Activated T-helper 17 cell treated with anti-CD3 and anti-CD28 coated beads, Interleukin-2, amount 50 U/mL, for 72 hours (primary cell): Measurements from ENCODE around the gene MYOG. TPM values are rescaled to one million over a fixed set of nuclear protein-coding genes. Genes with fewer than 3 reads are reported as not detected.

Experiments used
- ATAC-seq: fragments of 150-1000 bp; cut with Tn5 transposase; replicated peaks from 2 replicates; pipeline ENCODE4 v1.10.0; 2021; ENCODE audit warnings: mild to moderate bottlenecking, moderate library complexity
- H3K27ac Mint-ChIP-seq: one replicate; pipeline ENCODE4 v1.8.0; 2022; ENCODE audit warnings: mixed read lengths
- H3K27me3 Mint-ChIP-seq: one replicate; pipeline ENCODE4 v1.8.0; 2022; ENCODE audit warnings: mixed read lengths
- H3K36me3 Mint-ChIP-seq: one replicate; pipeline ENCODE4 v1.8.0; 2022; ENCODE audit warnings: low read depth, mild to moderate bottlenecking, mixed read lengths
- H3K4me1 Mint-ChIP-seq: one replicate; pipeline ENCODE4 v1.8.0; 2022; ENCODE audit warnings: mixed read lengths
- H3K4me3 Mint-ChIP-seq: one replicate; pipeline ENCODE4 v1.8.0; 2022; ENCODE audit warnings: mild to moderate bottlenecking, mixed read lengths
- H3K9me3 Mint-ChIP-seq: one replicate; pipeline ENCODE4 v1.8.0; 2022; ENCODE audit warnings: mixed read lengths
- total RNA-seq, 2 donors: library from RNA; stranded (reverse); gene quantifications; one replicate each; pipeline ENCODE4 v1.2.3, GENCODE V29; 2022

MYOG gene
- total RNA-seq, result not detected

DNA sequence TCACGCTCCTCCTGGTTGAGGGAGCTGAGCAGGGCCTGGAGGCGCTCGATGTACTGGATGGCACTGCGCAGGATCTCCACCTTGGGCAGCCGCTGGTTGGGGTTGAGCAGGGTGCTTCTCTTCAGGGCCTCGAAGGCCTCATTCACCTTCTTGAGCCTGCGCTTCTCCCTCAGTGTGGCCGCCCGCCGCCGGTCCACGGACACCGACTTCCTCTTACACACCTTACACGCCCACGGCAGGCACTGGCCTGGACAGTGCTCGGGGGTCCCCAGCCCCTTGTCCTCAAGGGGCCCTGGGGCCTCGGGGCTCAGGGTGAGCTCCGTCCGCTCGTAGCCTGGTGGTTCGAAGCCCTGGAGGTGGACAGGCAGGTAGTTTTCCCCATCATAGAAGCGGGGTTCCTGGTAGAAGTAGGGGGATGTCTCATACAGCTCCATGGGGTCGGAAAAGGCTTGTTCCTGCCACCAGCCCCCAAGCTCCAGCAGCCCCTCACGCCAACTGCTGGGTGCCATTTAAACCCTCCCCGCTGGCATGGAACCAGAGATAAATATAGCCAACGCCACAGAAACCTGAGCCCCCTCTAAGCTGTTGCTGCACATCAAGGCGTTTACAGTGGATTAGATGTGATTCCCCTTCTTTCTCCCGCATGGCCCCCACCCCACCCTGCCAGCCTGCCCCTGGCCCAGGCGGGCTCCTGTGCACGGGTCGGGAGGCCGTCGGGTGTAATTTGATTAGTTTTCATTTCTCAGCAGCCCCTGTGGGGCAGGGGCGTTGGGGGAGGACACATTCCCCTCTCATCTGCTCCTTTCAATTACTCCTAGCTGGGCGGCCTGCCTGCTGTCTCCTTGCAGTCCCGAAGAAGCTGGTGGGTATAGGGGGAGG, at the start of gene MYOG:
Gene MYOG, minus strand, starts transcription at position 485 of the 879 bp plus-strand sequence. Its CDS starts 51 bp downstream, at position 434.
- Mint-ChIP-seq H3K4me3 (no peak within 1 kb of the TSS), H3K27ac (no peak within 1 kb of the TSS), H3K4me1 (no peaks in the 10 kb centered on the region), H3K9me3 (no peaks in the 10 kb centered on the region), H3K27me3 (peaks cover 19% of the 10 kb centered on the region), H3K36me3 (no peaks in the 10 kb centered on the region)
- no peak for ATAC-seq

DNA sequence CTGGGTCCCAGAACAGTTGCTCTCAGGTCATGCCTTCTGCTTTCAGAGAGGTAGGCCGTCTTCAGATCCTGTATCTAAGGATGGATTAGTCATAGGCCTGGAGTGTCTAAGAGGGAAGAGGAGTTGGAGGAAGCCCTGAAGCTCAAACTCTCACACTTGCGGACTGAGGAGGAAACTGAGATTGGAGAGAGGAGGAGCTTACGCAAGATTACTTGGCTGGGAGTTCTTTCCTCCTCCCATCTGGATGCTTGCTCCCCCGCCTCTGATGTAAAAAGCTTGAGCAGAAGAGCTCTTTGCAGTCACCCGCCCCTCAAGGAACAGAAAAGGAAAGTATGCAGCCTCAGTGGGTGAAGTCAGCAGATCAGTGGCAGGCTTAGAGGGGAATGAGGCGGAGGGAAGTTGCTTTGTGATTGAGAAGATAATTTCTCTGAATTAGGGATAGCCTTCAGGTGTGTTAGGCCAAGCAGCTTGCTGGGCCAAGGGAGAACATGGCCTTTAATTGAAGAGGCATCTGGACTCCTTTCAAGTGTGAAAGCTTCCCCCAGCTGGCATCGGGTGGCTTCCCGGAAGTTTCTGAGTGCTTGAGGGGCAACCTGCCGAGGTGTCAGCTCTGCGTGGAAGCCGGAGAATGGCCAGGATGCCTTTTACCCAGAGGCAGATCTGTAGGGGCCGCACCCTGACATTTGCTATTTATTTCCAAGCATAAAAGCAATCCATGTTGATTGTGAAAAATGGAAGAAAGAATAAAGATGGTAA, 48.3 kb upstream of the MYOG start:
- no peaks in the 10 kb centered on the region for H3K36me3 Mint-ChIP-seq
- no peaks in the 10 kb centered on the region for H3K4me1 Mint-ChIP-seq
- no peak for ATAC-seq
- no peaks in the 10 kb centered on the region for H3K9me3 Mint-ChIP-seq
- peaks cover 17% of the 10 kb centered on the region for H3K27me3 Mint-ChIP-seq
- H3K27ac Mint-ChIP-seq, result no peak overlapping the region
- H3K4me3 Mint-ChIP-seq, result no peak overlapping the region

DNA sequence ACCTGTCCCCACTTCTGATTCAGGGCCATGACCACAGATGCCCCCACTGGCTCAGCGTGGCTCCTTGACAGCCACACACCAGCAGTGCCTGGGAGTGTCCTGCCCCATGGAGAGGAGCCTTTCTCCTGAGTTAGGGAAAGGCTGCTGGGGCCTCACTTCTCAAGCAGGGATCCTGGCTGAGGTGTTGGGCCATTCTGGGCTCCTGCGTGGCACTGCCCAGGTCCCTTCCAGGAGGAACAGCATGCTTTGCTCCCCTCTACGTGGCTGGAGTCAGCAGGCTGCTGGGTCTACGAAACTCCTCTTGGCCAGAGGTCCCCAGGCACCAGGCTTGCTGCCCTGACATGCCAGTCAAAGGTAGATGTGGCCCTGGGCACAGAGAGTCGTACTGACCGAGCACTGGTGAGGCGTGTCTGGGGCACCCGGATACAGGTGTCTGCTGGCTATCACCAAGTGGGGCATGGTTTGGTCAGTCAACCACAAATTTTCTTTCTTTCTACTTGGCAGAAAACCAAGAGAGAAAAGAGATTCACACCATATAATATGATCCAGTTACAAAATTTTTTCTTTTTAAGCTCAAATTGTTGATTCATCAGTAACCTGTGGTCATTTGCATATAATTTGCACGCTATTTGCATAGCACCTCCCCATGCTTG, 45.9 kb upstream of the MYOG start:
- ATAC-seq, result no peak

DNA sequence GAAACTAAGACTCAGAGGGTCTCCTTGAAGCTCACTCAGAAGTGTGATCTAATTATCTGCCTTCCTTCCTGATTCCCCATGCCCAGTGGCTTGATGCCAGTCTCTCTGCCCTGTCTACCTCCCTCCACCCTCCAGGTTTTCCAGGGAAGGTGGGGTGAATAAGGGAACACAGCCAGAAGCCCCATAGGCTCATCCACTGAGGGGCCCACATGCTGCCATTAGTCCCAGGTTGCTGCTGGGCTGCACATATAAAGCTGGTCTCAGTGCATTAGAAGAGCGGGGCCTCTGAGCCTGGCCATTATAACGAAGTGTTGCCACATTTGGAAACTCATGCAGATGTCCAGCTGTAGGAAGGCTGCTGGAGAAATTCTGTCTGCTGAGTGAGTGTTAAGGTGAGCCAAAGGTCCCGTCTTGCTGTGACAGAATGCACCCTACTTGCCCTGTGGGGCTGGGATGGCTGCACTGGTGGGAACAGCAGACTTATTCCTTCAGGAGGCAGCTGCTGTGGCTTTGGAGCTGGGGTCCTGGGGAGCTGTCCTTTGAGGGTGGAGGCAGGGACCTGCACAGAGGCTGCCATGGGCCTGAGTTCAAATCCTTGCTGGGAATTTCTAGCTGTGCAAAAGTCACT, 44.7 kb upstream of the MYOG start:
- ATAC-seq, result no peak
- no peaks in the 10 kb centered on the region for H3K36me3 Mint-ChIP-seq
- H3K9me3 Mint-ChIP-seq, result no peaks in the 10 kb centered on the region
- peaks cover 7% of the 10 kb centered on the region for H3K4me1 Mint-ChIP-seq
- peaks cover 33% of the 10 kb centered on the region for H3K27me3 Mint-ChIP-seq
- no peak overlapping the region for H3K4me3 Mint-ChIP-seq
- H3K27ac Mint-ChIP-seq, result no peak overlapping the region

More for the DNA sequence above, 45.9 kb upstream of the MYOG start:
- H3K4me3 Mint-ChIP-seq, result no peak overlapping the region
- H3K27ac Mint-ChIP-seq, result no peak overlapping the region
- H3K9me3 Mint-ChIP-seq, result no peaks in the 10 kb centered on the region
- H3K36me3 Mint-ChIP-seq, result no peaks in the 10 kb centered on the region
- H3K27me3 Mint-ChIP-seq, result peaks cover 26% of the 10 kb centered on the region
- peaks cover 7% of the 10 kb centered on the region for H3K4me1 Mint-ChIP-seq

GRCh38 chr1:203129501-203130231, 43.9 kb upstream of the MYOG start:
- Mint-ChIP-seq H3K27me3 (peaks cover 39% of the 10 kb centered on the region), H3K9me3 (no peaks in the 10 kb centered on the region), H3K27ac (no peak overlapping the region), H3K36me3 (no peaks in the 10 kb centered on the region), H3K4me3 (no peak overlapping the region), H3K4me1 (peaks cover 7% of the 10 kb centered on the region)
- no peak for ATAC-seq

DNA sequence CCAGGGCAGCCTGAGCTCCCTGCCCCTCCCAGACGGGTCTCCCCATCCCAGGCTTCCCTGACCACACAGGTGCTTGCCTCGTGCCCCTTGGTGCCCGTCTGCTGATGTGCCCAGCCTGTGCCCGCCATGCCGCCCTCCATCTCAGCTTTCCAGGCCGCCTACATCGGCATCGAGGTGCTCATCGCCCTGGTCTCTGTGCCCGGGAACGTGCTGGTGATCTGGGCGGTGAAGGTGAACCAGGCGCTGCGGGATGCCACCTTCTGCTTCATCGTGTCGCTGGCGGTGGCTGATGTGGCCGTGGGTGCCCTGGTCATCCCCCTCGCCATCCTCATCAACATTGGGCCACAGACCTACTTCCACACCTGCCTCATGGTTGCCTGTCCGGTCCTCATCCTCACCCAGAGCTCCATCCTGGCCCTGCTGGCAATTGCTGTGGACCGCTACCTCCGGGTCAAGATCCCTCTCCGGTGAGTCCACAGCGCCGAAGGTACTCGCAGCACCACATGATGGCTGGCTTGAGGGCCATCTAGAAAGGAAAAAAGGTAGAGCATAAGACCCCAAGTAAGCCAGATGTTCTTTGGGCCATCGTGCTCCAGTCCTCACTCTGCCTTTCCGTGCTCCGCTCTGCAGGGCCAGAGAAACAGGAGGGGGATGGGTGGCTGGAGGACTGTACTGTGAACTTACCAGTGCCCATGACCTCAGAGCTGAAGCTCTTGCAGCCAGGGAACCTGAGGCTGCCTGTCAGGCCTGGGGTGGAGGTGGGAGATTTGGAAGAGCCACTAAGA, 43.1 kb upstream of the MYOG start:
- Mint-ChIP-seq H3K27ac (no peak overlapping the region), H3K27me3 (peaks cover 41% of the 10 kb centered on the region), H3K9me3 (no peaks in the 10 kb centered on the region), H3K4me3 (no peak overlapping the region), H3K4me1 (peaks cover 7% of the 10 kb centered on the region), H3K36me3 (no peaks in the 10 kb centered on the region)
- no peak for ATAC-seq

DNA sequence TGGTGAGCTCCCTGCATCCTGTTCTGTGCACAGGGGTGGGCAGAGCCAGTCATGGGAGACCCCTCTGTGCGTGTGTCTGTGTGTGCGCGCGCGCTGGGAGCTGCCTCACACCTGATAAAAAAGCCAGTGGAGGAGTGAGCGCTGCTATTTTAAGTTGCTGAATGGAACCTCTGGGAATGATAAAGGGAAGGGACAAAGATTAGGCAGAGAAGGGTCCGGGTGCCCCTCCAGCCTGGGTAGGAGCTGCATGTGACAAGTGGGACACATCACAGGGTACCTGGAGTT, 42.6 kb upstream of the MYOG start:
- Mint-ChIP-seq H3K4me3 (no peak overlapping the region), H3K4me1 (peaks cover 7% of the 10 kb centered on the region), H3K27ac (no peak overlapping the region), H3K36me3 (no peaks in the 10 kb centered on the region), H3K9me3 (no peaks in the 10 kb centered on the region), H3K27me3 (peaks cover 47% of the 10 kb centered on the region)
- no peak for ATAC-seq

GRCh38 chr1:203127666-203128430, 42.0 kb upstream of the MYOG start, which contains the start of gene ADORA1:
Gene ADORA1 (plus strand): TSS chr1:203127726. CDS start chr1:203128842, 1,116 bp downstream.
- no peaks in the 10 kb centered on the region for H3K36me3 Mint-ChIP-seq
- ATAC-seq, result no peak
- H3K9me3 Mint-ChIP-seq, result no peaks in the 10 kb centered on the region
- no peak within 1 kb of the TSS for H3K27ac Mint-ChIP-seq
- H3K27me3 Mint-ChIP-seq, result peaks cover 47% of the 10 kb centered on the region
- peaks cover 7% of the 10 kb centered on the region for H3K4me1 Mint-ChIP-seq
- peak within 1 kb of the TSS; percentile 23 for H3K4me3 Mint-ChIP-seq

GRCh38 chr1:203126866-203127665, 41.3 kb upstream of the MYOG start:
- H3K4me1 Mint-ChIP-seq, result peaks cover 7% of the 10 kb centered on the region
- no peaks in the 10 kb centered on the region for H3K9me3 Mint-ChIP-seq
- peaks cover 51% of the 10 kb centered on the region for H3K27me3 Mint-ChIP-seq
- no peak overlapping the region for H3K27ac Mint-ChIP-seq
- ATAC-seq, result no peak
- H3K4me3 Mint-ChIP-seq, result peak overlapping the region; percentile 12
- no peaks in the 10 kb centered on the region for H3K36me3 Mint-ChIP-seq

DNA sequence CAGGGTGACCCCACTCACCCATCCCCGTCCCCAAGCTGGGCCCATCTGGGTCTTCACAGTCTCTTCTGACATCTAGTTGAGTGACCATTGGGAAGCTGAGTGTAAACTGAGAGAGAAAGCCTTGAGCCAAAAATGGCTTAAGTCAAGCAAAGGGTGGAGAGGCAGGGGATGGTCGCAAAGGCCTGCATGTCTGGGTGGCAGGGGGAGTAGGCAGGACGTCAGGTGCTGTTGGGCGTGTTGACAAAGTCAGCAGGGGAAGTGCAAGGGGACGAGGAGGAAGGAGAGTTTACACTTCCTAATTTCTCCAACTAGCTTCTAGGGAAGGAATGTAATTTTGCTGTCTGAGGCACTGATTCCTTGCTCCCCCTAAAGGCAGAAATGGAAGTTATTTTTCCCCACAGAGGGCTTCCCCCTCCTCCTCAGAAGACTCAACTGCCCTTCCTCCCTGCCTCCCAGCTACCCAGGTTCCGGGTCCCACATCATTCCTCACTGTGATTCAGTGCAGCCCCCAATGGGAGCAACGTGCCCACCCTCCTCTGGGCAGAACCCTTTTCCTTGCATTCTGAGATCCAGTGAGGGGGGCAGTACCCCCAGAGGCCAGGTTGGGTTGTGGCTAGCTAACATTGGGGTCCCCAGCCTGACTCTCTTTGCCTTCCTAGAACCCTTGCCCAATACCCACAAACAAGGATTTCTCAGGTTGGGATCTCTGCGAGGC, 40.5 kb upstream of the MYOG start:
- Mint-ChIP-seq H3K9me3 (no peaks in the 10 kb centered on the region), H3K27ac (no peak overlapping the region), H3K27me3 (peaks cover 57% of the 10 kb centered on the region), H3K4me1 (peaks cover 7% of the 10 kb centered on the region), H3K4me3 (no peak overlapping the region), H3K36me3 (no peaks in the 10 kb centered on the region)
- ATAC-seq, result no peak

GRCh38 chr1:203124546-203125317, 38.9 kb upstream of the MYOG start:
- H3K36me3 Mint-ChIP-seq, result no peaks in the 10 kb centered on the region
- H3K4me1 Mint-ChIP-seq, result peaks cover 11% of the 10 kb centered on the region
- H3K9me3 Mint-ChIP-seq, result no peaks in the 10 kb centered on the region
- H3K4me3 Mint-ChIP-seq, result no peak overlapping the region
- H3K27ac Mint-ChIP-seq, result no peak overlapping the region
- ATAC-seq, result no peak
- H3K27me3 Mint-ChIP-seq, result peaks cover 65% of the 10 kb centered on the region
